Stimulated activated CD4-positive, alpha-beta T cell treated with anti-CD3 and anti-CD28 coated beads, Interleukin-1b, Interleukin-23, amount 100 ng/mL, for 48 hours (primary cell): ENCODE data around the gene RRBP1.

Source experiments
- DNase-seq: peaks from one replicate; pipeline ENCODE4 v3.0.0-alpha.2; 2020

RRBP1 gene

GRCh38 chr20:17682103-17682888 is at the start of gene RRBP1:
TSS of gene RRBP1 (minus strand) at chr20:17682242. CDS start at chr20:17660507, 21,735 bp downstream.
- DNase-seq = peak; percentile 97

GRCh38 chr20:17731233-17731632 is 49.2 kb upstream of the RRBP1 start:
- no peak for DNase-seq

GRCh38 chr20:17730071-17730470 is 48.0 kb upstream of the RRBP1 start:
- no peak for DNase-seq

- no peak for DNase-seq
Observed at GRCh38 chr20:17728074-17728473, 46.0 kb upstream of the RRBP1 start.

GRCh38 chr20:17727351-17727750 is 45.3 kb upstream of the RRBP1 start:
- no peak for DNase-seq

- no peak for DNase-seq
Observed at GRCh38 chr20:17726902-17727301, 44.9 kb upstream of the RRBP1 start.

- no peak for DNase-seq
Observed at GRCh38 chr20:17725094-17725835, 43.2 kb upstream of the RRBP1 start.

- DNase-seq = no peak
Observed at GRCh38 chr20:17723301-17723691, 41.3 kb upstream of the RRBP1 start.

- DNase-seq = no peak
Observed at GRCh38 chr20:17722493-17723300, 40.7 kb upstream of the RRBP1 start.

GRCh38 chr20:17721802-17722486 is 39.9 kb upstream of the RRBP1 start:
- no peak for DNase-seq

GRCh38 chr20:17720755-17721154 is 38.7 kb upstream of the RRBP1 start:
- no peak for DNase-seq

- DNase-seq = no peak
Observed at GRCh38 chr20:17716331-17716730, 34.3 kb upstream of the RRBP1 start.

- DNase-seq = no peak
Observed at GRCh38 chr20:17715075-17715474, 33.0 kb upstream of the RRBP1 start.

GRCh38 chr20:17714597-17714996 is 32.6 kb upstream of the RRBP1 start:
- DNase-seq = no peak

GRCh38 chr20:17712708-17713107 is 30.7 kb upstream of the RRBP1 start:
- DNase-seq = no peak

- DNase-seq = no peak
Observed at GRCh38 chr20:17712201-17712600, 30.2 kb upstream of the RRBP1 start.

- no peak for DNase-seq
Observed at GRCh38 chr20:17711267-17711627, 29.2 kb upstream of the RRBP1 start.

- DNase-seq = no peak
Observed at GRCh38 chr20:17710379-17711266, 28.6 kb upstream of the RRBP1 start.

GRCh38 chr20:17709361-17710293 is 27.6 kb upstream of the RRBP1 start:
- DNase-seq = no peak

GRCh38 chr20:17708675-17709360 is 26.8 kb upstream of the RRBP1 start:
- DNase-seq = no peak
